T47D (cell line): ENCODE data around the gene RNF223.
"Not testable (repeated sequence)": the region's sequence is repeated elsewhere in the genome, so short reads cannot be mapped to it uniquely, and the experiment has no call there.

Source experiments
- DNase-seq, 2 experiments: peaks; one replicate each; pipeline versions ENCODE4 v3.0.0 to v3.0.0-alpha.2; 2011 to 2012; ENCODE audit warnings: low read depth in 1 of 2, low spot score in 1 of 2
- JUND ChIP-seq: IDR thresholded peaks from 2 replicates; pipeline ENCODE4 v1.6.1; 2012; ENCODE audit warnings: low read depth
- in situ Hi-C: cut with HindIII; loops from 2 replicates; pipeline ENCODE4 v1.10.0; 2016; ENCODE audit warnings: low sequenced_read_pairs, low pct_unique_long_range_greater_than_20kb

The RNF223 gene

GRCh38 chr1:1115786-1116700, 41.9 kb upstream of the RNF223 start, which contains the start of gene C1orf159:
Gene C1orf159 (minus strand): TSS chr1:1116089. CDS start chr1:1091543, 24,546 bp downstream.
- in situ Hi-C loops = no loop called here
- DNase-seq = peak; percentile 92 to 98
- TF ChIP-seq JUND = no peak

GRCh38 chr1:1115136-1115785, 41.2 kb upstream of the RNF223 start:
- in situ Hi-C loops = no loop called here
- no peak for TF ChIP-seq JUND
- DNase-seq = peak in 1 of 2 experiments; percentile 35

GRCh38 chr1:1114431-1114830, 40.3 kb upstream of the RNF223 start:
- TF ChIP-seq JUND = no peak
- in situ Hi-C loops = no loop called here
- DNase-seq = no peak

GRCh38 chr1:1112237-1112985, 38.3 kb upstream of the RNF223 start:
- no peak for TF ChIP-seq JUND
- in situ Hi-C loops = no loop called here
- DNase-seq = no peak

GRCh38 chr1:1111516-1112236, 37.6 kb upstream of the RNF223 start:
- in situ Hi-C loops = no loop called here
- DNase-seq = no peak
- TF ChIP-seq JUND = no peak

GRCh38 chr1:1110561-1110971, 36.5 kb upstream of the RNF223 start:
- TF ChIP-seq JUND = no peak
- no peak for DNase-seq
- in situ Hi-C loops = no loop called here

GRCh38 chr1:1109743-1110142, 35.6 kb upstream of the RNF223 start:
- DNase-seq = no peak
- in situ Hi-C loops = no loop called here
- TF ChIP-seq JUND = no peak

- TF ChIP-seq JUND = no peak
- in situ Hi-C loops = no loop called here
- no peak for DNase-seq
Observed at GRCh38 chr1:1106510-1107221, 32.6 kb upstream of the RNF223 start.

GRCh38 chr1:1104152-1104551, 30.0 kb upstream of the RNF223 start:
- in situ Hi-C loops, DNase-seq: not testable (repeated sequence)

- in situ Hi-C loops = no loop called here
- TF ChIP-seq JUND = no peak
- DNase-seq = no peak
Observed at GRCh38 chr1:1101503-1101902, 27.4 kb upstream of the RNF223 start.

- in situ Hi-C loops = no loop called here
Observed at GRCh38 chr1:1100296-1100695, 26.2 kb upstream of the RNF223 start.

More at GRCh38 chr1:1100296-1100695, 26.2 kb upstream of the RNF223 start:
- no peak for DNase-seq
- TF ChIP-seq JUND = no peak
